GM08714 (cell line): ENCODE measurements around the gene GRID2.

Experiments used
- H3K4me3 ChIP-seq: fragments of 200-500 bp; sonication (Bioruptor generic); 2 replicates; pipeline ENCODE4 v1.5.1; 2014; ENCODE audit warnings: mild to moderate bottlenecking, low read length, inconsistent platforms
- ZNF274 ChIP-seq: IDR thresholded peaks from 2 replicates; pipeline ENCODE4 v1.6.1; 2012; ENCODE audit warnings: mild to moderate bottlenecking, low read depth, low read length

Gene GRID2

DNA sequence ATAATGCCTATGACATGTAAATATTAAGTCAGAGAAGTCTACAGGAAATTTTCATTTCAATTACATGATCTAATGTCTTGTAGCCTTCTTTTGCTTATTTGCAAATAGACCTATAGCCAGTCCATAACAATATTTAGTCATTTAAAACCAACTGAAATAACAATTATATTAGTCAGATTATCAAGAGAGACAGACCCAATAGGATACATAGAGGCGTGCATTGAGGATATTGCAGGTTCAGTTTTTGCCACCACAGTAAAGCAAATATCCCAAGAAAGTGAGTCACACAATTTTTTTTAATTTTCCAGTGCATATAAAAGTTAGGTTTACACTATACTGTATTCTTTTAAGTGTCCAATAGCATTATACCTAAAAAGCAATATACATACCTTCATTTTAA lies 1175.0 kb downstream of the GRID2 start:
- TF ChIP-seq ZNF274: no peak

GRCh38 chr4:93480452-93480851 lies 1176.7 kb downstream of the GRID2 start:
- TF ChIP-seq ZNF274: no peak

More for the DNA sequence above, 1175.0 kb downstream of the GRID2 start:
- H3K4me3 ChIP-seq: no peak overlapping the region

DNA sequence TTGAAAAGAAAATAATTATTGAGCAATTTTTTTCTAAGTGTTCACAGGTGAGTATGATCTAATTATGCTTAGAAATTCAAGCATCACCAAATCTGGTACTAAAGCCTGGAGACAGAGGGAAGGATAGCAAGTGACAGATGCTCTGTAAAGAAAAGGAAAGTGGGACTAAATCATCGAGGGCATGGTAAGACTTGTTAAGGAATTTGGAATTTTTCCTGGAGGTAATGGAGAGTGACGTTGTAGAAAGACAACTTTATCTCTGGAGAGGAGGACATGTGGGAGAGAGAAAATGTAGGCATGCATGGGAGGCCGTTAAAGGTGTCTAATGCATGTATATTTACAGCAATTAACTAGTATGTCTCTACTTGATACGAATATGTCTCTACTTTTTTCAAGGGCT lies 1191.6 kb downstream of the GRID2 start:
- H3K4me3 ChIP-seq: no peak overlapping the region
- no peak for TF ChIP-seq ZNF274

More at GRCh38 chr4:93480452-93480851, 1176.7 kb downstream of the GRID2 start:
- H3K4me3 ChIP-seq: no peak overlapping the region

DNA sequence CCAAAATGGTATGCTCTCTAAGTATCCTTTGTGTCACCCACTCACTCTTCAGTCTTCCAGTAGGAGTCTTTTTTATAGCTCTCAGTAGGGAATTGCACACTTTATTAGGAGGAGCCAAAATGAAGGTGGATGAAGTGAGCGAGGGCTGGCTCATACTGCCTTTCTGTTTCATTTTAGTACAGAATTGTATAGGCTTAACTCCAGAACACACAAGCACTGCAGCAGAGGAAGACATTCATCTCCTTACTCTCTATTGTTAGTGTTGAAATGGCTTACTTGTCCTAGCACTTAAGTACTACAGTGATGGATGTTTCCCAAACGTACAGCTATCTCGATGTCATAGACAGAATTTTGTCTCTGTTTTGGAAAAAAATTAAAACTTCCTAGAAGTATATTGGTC lies 1197.5 kb downstream of the GRID2 start:
- H3K4me3 ChIP-seq: no peak overlapping the region
- TF ChIP-seq ZNF274: no peak

GRCh38 chr4:93501946-93502345 lies 1198.2 kb downstream of the GRID2 start:
- TF ChIP-seq ZNF274: no peak
- no peak overlapping the region for H3K4me3 ChIP-seq

DNA sequence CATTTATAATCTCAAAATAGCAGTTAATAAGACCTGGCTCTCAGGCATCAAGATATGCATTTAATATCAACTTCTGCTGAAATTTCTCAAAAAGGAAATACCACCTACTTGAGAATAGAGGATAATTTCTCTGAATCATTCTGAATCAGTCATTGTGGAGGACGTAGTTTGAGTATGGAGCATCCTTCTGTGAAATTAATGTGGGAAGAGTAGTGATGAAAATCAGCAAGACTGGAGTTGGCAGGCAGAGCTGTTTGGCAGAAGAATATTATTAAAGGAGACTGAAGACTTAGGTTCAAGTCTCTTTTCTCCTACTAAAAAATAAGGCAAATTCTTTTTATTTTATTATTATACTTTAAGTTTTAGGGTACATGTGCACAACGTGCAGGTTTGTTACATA lies 1199.2 kb downstream of the GRID2 start:
- no peak overlapping the region for H3K4me3 ChIP-seq
- no peak for TF ChIP-seq ZNF274

- H3K4me3 ChIP-seq: no peak overlapping the region
- TF ChIP-seq ZNF274: no peak
Observed at GRCh38 chr4:93513851-93514250, 1210.1 kb downstream of the GRID2 start.

- TF ChIP-seq ZNF274: no peak
- no peak overlapping the region for H3K4me3 ChIP-seq
Observed at GRCh38 chr4:93515208-93515607, 1211.4 kb downstream of the GRID2 start.

- no peak for TF ChIP-seq ZNF274
- H3K4me3 ChIP-seq: no peak overlapping the region
Observed at GRCh38 chr4:93529692-93530372, 1226.1 kb downstream of the GRID2 start.

- no peak for TF ChIP-seq ZNF274
- H3K4me3 ChIP-seq: no peak overlapping the region
Observed at GRCh38 chr4:93532234-93532633, 1228.5 kb downstream of the GRID2 start.

- no peak for TF ChIP-seq ZNF274
Observed at GRCh38 chr4:93540562-93540961, 1236.8 kb downstream of the GRID2 start.

GRCh38 chr4:93561842-93562241 lies 1258.1 kb downstream of the GRID2 start:
- TF ChIP-seq ZNF274: no peak
- no peak overlapping the region for H3K4me3 ChIP-seq

More at GRCh38 chr4:93540562-93540961, 1236.8 kb downstream of the GRID2 start:
- H3K4me3 ChIP-seq: no peak overlapping the region

GRCh38 chr4:93568758-93569157 lies 1265.0 kb downstream of the GRID2 start:
- no peak overlapping the region for H3K4me3 ChIP-seq
- TF ChIP-seq ZNF274: no peak

DNA sequence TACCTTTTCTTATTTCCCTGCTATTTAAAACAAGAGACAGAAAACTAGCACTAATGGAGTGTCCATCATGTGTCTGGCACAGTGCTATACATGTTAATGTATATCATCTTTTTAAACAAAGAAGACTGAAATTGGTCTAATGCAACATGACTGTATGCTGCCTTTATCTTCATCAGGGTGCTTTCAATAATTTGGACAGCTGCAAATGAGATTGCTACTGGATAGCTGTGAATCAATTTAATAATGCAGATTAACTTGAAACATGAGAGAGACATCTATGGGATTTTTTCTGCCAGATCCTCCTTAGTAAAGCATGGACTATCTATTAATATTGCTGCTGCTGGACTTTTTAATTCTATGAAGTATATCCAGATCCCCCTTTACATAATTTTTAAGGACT lies 1269.5 kb downstream of the GRID2 start:
- no peak overlapping the region for H3K4me3 ChIP-seq
- no peak for TF ChIP-seq ZNF274

- no peak overlapping the region for H3K4me3 ChIP-seq
- TF ChIP-seq ZNF274: no peak
Observed at GRCh38 chr4:93578942-93579341, 1275.2 kb downstream of the GRID2 start.

- no peak overlapping the region for H3K4me3 ChIP-seq
Observed at GRCh38 chr4:93605163-93605562, 1301.4 kb downstream of the GRID2 start.

More at GRCh38 chr4:93605163-93605562, 1301.4 kb downstream of the GRID2 start:
- no peak for TF ChIP-seq ZNF274
